ENCODE data around the gene MISP3.

The MISP3 gene

DNA sequence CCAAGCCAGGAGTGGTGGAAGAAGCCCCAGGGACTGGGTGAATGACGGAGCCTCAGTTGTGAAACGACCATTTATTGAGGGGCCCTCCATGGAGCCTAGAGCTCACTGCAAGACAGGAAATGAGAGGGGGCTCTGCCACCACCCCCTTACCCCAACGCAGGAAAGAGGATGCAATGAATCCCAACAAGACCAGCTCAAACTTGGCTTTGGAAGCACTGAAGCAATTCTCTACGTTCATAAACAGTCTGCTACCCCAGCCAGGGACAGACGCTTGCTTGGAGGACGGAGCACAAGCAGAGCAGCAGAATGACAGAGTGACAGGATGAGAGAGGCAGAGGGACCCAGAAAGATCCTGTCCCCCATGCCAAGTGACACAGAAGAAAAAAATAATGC is 43.9 kb downstream of the MISP3 start:
- H3K27me3 ChIP-seq (ENCODE audit: insufficient read depth, low read length), result no peaks in the 10 kb centered on the region
- no peak overlapping the region for H3K9ac ChIP-seq (ENCODE audit: low read length)
- peaks cover 2 to 4% of the 10 kb centered on the region in 2 experiments for H3K36me3 ChIP-seq (ENCODE audit: control insufficient read depth in 1 of 2, insufficient read depth in 2 of 2, low read length in 2 of 2)
- H3K79me1 ChIP-seq (ENCODE audit: low read length), result peaks cover 4% of the 10 kb centered on the region
- H4K12ac ChIP-seq (ENCODE audit: low read depth, low read length), result no peak overlapping the region
- H3K9me3 ChIP-seq (ENCODE audit: insufficient read depth, low read depth, low read length), result no peaks in the 10 kb centered on the region
- no CpG with 5 or more reads among the region's 6 CpGs for WGBS (ENCODE audit: extremely low coverage, insufficient coverage, insufficient read length)
- no peak overlapping the region for H4K8ac ChIP-seq (ENCODE audit: low read depth, low read length)
- no peak overlapping the region for H3K4ac ChIP-seq (ENCODE audit: low read depth, low read length)
- H3K4me1 ChIP-seq (ENCODE audit: control insufficient read depth in 1 of 2, insufficient read depth in 2 of 2, low read length in 2 of 2), result peaks cover 14 to 26% of the 10 kb centered on the region in 2 experiments
- H3K18ac ChIP-seq (ENCODE audit: low read length), result no peak overlapping the region
- H3K27ac ChIP-seq (ENCODE audit: low read depth, low read length), result no peak overlapping the region
- no peak overlapping the region for H3K14ac ChIP-seq (ENCODE audit: low read length)
- H4K91ac ChIP-seq (ENCODE audit: low read depth, low read length), result no peak overlapping the region
- H2BK12ac ChIP-seq (ENCODE audit: low read length), result no peak overlapping the region
- no peak overlapping the region for H2AK5ac ChIP-seq (ENCODE audit: low read length)
- no peak overlapping the region for H2BK120ac ChIP-seq (ENCODE audit: insufficient read depth, low read length, poor library complexity)
- H3K79me2 ChIP-seq (ENCODE audit: control insufficient read depth, insufficient read depth, low read length, poor library complexity), result peaks cover 2% of the 10 kb centered on the region
- no peak for DNase-seq
- no peak overlapping the region for H2AFZ ChIP-seq (ENCODE audit: insufficient read depth, low read length, poor library complexity)
- H3K4me2 ChIP-seq (ENCODE audit: low read length), result peak overlapping the region; percentile 92
- peak overlapping the region; percentile 89 for H3K4me3 ChIP-seq (ENCODE audit: low read depth, low read length)
- no peak overlapping the region for H3K23ac ChIP-seq (ENCODE audit: low read length)
- H2BK5ac ChIP-seq (ENCODE audit: low read depth, low read length, poor library complexity), result no peak overlapping the region

DNA sequence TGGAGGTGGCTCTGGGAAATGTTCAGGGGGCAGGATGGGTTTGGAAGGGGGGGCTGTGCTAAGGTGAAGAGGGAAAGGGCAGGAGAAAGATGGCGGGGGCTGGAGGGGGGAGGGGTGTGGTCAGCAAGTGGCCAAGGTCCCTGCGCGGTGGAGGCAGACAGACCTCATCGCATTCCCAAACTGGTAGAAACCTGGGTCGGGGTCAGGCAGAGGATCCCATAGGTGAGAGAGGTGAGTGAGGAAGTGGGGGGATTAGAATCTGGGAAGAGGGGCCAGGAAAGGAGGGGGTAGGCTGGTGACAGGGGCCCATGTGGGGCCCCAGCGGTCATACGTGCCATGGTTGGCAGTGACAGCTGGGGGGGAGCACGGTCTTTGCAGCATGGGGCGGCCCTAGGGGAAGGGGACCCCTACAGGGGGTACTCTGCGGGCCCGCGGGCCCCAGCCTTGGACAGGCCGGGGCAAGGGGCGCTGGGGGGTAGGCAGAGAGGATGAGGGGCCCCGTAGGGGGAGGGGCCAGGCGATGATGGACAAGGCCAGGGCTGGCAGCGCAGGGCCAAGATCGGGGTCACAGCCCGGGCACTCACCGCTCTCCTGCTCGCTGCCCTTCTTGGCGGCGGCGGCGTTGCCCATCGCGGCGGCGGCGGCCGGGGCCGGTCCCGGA is 44.5 kb downstream of the MISP3 start:
- H2BK5ac ChIP-seq (ENCODE audit: low read depth, low read length, poor library complexity), result no peak overlapping the region
- peaks cover 3 to 4% of the 10 kb centered on the region in 2 experiments for H3K36me3 ChIP-seq (ENCODE audit: control insufficient read depth in 1 of 2, insufficient read depth in 2 of 2, low read length in 2 of 2)
- H3K14ac ChIP-seq (ENCODE audit: low read length), result peak overlapping the region; percentile 71
- peak overlapping the region; percentile 72 for H4K8ac ChIP-seq (ENCODE audit: low read depth, low read length)
- H3K9me3 ChIP-seq (ENCODE audit: insufficient read depth, low read depth, low read length), result no peaks in the 10 kb centered on the region
- H2AK5ac ChIP-seq (ENCODE audit: low read length), result no peak overlapping the region
- no peak overlapping the region for H2BK12ac ChIP-seq (ENCODE audit: low read length)
- H2BK120ac ChIP-seq (ENCODE audit: insufficient read depth, low read length, poor library complexity), result no peak overlapping the region
- peak overlapping the region; percentile 56 for H2AFZ ChIP-seq (ENCODE audit: insufficient read depth, low read length, poor library complexity)
- peaks cover 2% of the 10 kb centered on the region for H3K79me2 ChIP-seq (ENCODE audit: control insufficient read depth, insufficient read depth, low read length, poor library complexity)
- peak overlapping the region; percentile 92 for H3K4me2 ChIP-seq (ENCODE audit: low read length)
- no peak overlapping the region for H4K91ac ChIP-seq (ENCODE audit: low read depth, low read length)
- H3K9ac ChIP-seq (ENCODE audit: low read length), result peak overlapping the region; percentile 73
- no peaks in the 10 kb centered on the region for H3K27me3 ChIP-seq (ENCODE audit: insufficient read depth, low read length)
- H3K27ac ChIP-seq (ENCODE audit: low read depth, low read length), result no peak overlapping the region
- WGBS (ENCODE audit: extremely low coverage, insufficient coverage, insufficient read length), result no CpG with 5 or more reads among the region's 33 CpGs
- H3K4me3 ChIP-seq (ENCODE audit: low read depth, low read length), result peak overlapping the region; percentile 89
- peak overlapping the region; percentile 55 for H3K18ac ChIP-seq (ENCODE audit: low read length)
- no peak overlapping the region for H4K12ac ChIP-seq (ENCODE audit: low read depth, low read length)
- peaks cover 14 to 26% of the 10 kb centered on the region in 2 experiments for H3K4me1 ChIP-seq (ENCODE audit: control insufficient read depth in 1 of 2, insufficient read depth in 2 of 2, low read length in 2 of 2)
- DNase-seq, result no peak
- peak overlapping the region; percentile 43 for H3K4ac ChIP-seq (ENCODE audit: low read depth, low read length)
- no peak overlapping the region for H3K23ac ChIP-seq (ENCODE audit: low read length)
- peaks cover 4% of the 10 kb centered on the region for H3K79me1 ChIP-seq (ENCODE audit: low read length)

DNA sequence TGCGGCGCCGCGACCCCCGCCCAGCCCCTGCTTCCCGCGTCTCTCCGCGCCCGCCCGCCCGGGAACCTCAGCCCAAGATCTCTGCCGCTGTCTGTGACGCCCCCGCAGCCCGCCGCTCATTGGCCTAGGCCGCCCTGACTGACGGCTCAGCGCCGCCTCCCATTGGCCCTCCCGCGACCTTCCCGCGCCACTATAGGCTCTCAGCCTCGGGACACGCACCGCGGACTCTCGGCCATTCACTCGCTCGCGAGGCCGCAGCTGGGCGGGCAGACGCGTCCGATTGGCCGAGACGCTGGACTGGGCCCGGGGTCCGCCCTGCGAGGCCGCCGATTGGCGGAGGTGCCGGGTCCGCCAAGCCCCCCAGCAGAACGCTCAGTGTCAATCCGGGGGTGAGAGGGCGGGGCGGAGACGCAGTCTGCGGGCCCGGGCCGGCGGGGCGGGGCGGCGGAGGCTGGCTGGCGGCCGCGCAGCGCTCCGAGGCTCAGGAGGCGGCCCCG is 45.1 kb downstream of the MISP3 start, which contains the start of gene PRKACA:
TSS of gene PRKACA (minus strand) at position 95 of the 497 bp plus-strand sequence. CDS start 215 bp downstream, outside the sequence.
- DNase-seq, result peak; percentile 99
- peak within 1 kb of the TSS; percentile 56 for H2AFZ ChIP-seq (ENCODE audit: insufficient read depth, low read length, poor library complexity)
- peak within 1 kb of the TSS; percentile 73 for H3K9ac ChIP-seq (ENCODE audit: low read length)
- no peak within 1 kb of the TSS for H2BK5ac ChIP-seq (ENCODE audit: low read depth, low read length, poor library complexity)
- no peak within 1 kb of the TSS for H3K23ac ChIP-seq (ENCODE audit: low read length)
- peak within 1 kb of the TSS; percentile 55 for H3K18ac ChIP-seq (ENCODE audit: low read length)
- H2BK12ac ChIP-seq (ENCODE audit: low read length), result no peak within 1 kb of the TSS
- peaks cover 4% of the 10 kb centered on the region for H3K79me1 ChIP-seq (ENCODE audit: low read length)
- peak within 1 kb of the TSS; percentile 56 for H4K91ac ChIP-seq (ENCODE audit: low read depth, low read length)
- H3K4me1 ChIP-seq (ENCODE audit: control insufficient read depth in 1 of 2, insufficient read depth in 2 of 2, low read length in 2 of 2), result peaks cover 12 to 20% of the 10 kb centered on the region in 2 experiments
- no peaks in the 10 kb centered on the region for H3K27me3 ChIP-seq (ENCODE audit: insufficient read depth, low read length)
- H3K4me3 ChIP-seq (ENCODE audit: low read depth, low read length), result peak within 1 kb of the TSS; percentile 89
- H4K12ac ChIP-seq (ENCODE audit: low read depth, low read length), result peak within 1 kb of the TSS; percentile 37
- no CpG with 5 or more reads among the region's 67 CpGs for WGBS (ENCODE audit: extremely low coverage, insufficient coverage, insufficient read length)
- H3K4ac ChIP-seq (ENCODE audit: low read depth, low read length), result peak within 1 kb of the TSS; percentile 43
- no peak within 1 kb of the TSS for H2BK120ac ChIP-seq (ENCODE audit: insufficient read depth, low read length, poor library complexity)
- peak within 1 kb of the TSS; percentile 72 for H4K8ac ChIP-seq (ENCODE audit: low read depth, low read length)
- H2AK5ac ChIP-seq (ENCODE audit: low read length), result no peak within 1 kb of the TSS
- H3K27ac ChIP-seq (ENCODE audit: low read depth, low read length), result peak within 1 kb of the TSS; percentile 69
- peak within 1 kb of the TSS; percentile 92 for H3K4me2 ChIP-seq (ENCODE audit: low read length)
- no peaks in the 10 kb centered on the region for H3K9me3 ChIP-seq (ENCODE audit: insufficient read depth, low read depth, low read length)
- H3K79me2 ChIP-seq (ENCODE audit: control insufficient read depth, insufficient read depth, low read length, poor library complexity), result peaks cover 2% of the 10 kb centered on the region
- peak within 1 kb of the TSS; percentile 71 for H3K14ac ChIP-seq (ENCODE audit: low read length)
- peaks cover 3 to 6% of the 10 kb centered on the region in 2 experiments for H3K36me3 ChIP-seq (ENCODE audit: control insufficient read depth in 1 of 2, insufficient read depth in 2 of 2, low read length in 2 of 2)

- Histone ChIP-seq H3K79me1 (ENCODE audit: low read length) (peaks cover 4% of the 10 kb centered on the region), H3K27me3 (ENCODE audit: insufficient read depth, low read length) (no peaks in the 10 kb centered on the region), H2AFZ (ENCODE audit: insufficient read depth, low read length, poor library complexity) (peak overlapping the region; percentile 14), H4K91ac (ENCODE audit: low read depth, low read length) (peak overlapping the region; percentile 56), H3K18ac (ENCODE audit: low read length) (no peak overlapping the region), H3K9me3 (ENCODE audit: insufficient read depth, low read depth, low read length) (no peaks in the 10 kb centered on the region), H3K4ac (ENCODE audit: low read depth, low read length) (peak overlapping the region; percentile 24), H4K8ac (ENCODE audit: low read depth, low read length) (peak overlapping the region; percentile 32), H2BK12ac (ENCODE audit: low read length) (no peak overlapping the region), H3K14ac (ENCODE audit: low read length) (peak overlapping the region; percentile 32), H3K4me2 (ENCODE audit: low read length) (peak overlapping the region; percentile 59), H3K36me3 (ENCODE audit: control insufficient read depth in 1 of 2, insufficient read depth in 2 of 2, low read length in 2 of 2) (peaks cover 5 to 9% of the 10 kb centered on the region in 2 experiments), H3K4me1 (ENCODE audit: control insufficient read depth in 1 of 2, insufficient read depth in 2 of 2, low read length in 2 of 2) (peaks cover 12 to 20% of the 10 kb centered on the region in 2 experiments), H2BK120ac (ENCODE audit: insufficient read depth, low read length, poor library complexity) (no peak overlapping the region), H3K9ac (ENCODE audit: low read length) (peak overlapping the region; percentile 23), H3K27ac (ENCODE audit: low read depth, low read length) (peak overlapping the region; percentile 69), H4K12ac (ENCODE audit: low read depth, low read length) (peak overlapping the region; percentile 37), H3K79me2 (ENCODE audit: control insufficient read depth, insufficient read depth, low read length, poor library complexity) (peaks cover 2% of the 10 kb centered on the region), H3K23ac (ENCODE audit: low read length) (no peak overlapping the region), H2BK5ac (ENCODE audit: low read depth, low read length, poor library complexity) (no peak overlapping the region), H3K4me3 (ENCODE audit: low read depth, low read length) (peak overlapping the region; percentile 60), H2AK5ac (ENCODE audit: low read length) (no peak overlapping the region)
- peak; percentile 47 to 61 for DNase-seq
- WGBS (ENCODE audit: extremely low coverage, insufficient coverage, insufficient read length), result no CpG with 5 or more reads among the region's 61 CpGs
These were observed 45.8 kb downstream of the MISP3 start for GRCh38 chr19:14118165-14119051.

Data from trophoblast cell (in vitro differentiated cells and primary cell).